HepG2 (cell line): ENCODE measurements around the gene RDH8.

Experiments
- JUND ChIP-seq: sonication (generic); formaldehyde crosslinking; IDR thresholded peaks from 2 replicates; pipeline ENCODE4 v1.8.0; 2022; ENCODE audit warnings: mild to moderate bottlenecking, missing genetic modification reagents
- KLF11 ChIP-seq: IDR thresholded peaks from 2 replicates; pipeline ENCODE4 v1.6.1; 2016; ENCODE audit warnings: missing compliant biosample characterization
- TF ChIP-seq, protein P1 (sequence below): sonication (generic); formaldehyde crosslinking; IDR thresholded peaks from 2 replicates; pipeline ENCODE4 v1.8.1; 2023; ENCODE audit warnings: missing genetic modification reagents, inconsistent platforms, borderline replicate concordance
- TF ChIP-seq, protein P2 (sequence below): sonication (generic); formaldehyde crosslinking; IDR thresholded peaks from 2 replicates; pipeline ENCODE4 v1.5.0; 2020; ENCODE audit warnings: mild to moderate bottlenecking, missing genetic modification reagents, moderate library complexity

DNA sequence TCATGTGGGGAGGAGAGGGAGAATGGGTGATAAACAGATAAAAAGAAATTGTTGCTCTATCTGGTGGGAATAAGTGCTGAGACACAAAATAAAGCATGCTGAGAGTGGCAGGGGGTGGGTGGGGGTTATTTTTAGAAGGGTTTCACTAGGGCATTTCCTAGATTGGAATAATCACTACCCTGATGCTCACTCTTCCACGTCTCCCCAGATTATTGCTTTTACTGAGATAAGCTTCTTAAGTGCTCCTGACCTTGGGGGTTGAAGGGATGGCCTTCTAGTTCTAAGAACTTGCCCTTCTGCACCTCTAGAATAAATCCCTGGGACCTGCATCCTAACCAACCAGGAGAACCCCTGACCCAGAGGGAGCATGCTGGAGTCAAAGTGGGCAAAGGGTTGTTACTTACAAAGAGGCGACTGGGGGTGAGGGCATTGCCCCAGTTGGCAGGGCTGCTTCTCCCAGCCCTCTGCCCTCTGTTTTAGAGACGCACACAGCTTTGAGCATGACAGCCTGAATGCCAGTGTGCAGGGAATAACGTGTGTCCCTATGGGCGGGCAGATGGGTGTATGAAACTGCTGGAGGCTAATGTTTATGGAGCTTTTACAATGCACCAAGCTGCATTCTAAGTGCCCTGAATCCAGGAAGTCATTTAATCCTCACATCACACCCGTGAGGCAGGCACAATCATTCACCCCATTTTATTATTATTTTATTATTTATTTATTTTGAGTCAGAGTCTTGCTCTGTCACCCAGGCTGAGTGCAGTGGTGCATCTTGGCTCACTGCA, 743 bp downstream of the RDH8 start:
- TF ChIP-seq, protein P1, sequence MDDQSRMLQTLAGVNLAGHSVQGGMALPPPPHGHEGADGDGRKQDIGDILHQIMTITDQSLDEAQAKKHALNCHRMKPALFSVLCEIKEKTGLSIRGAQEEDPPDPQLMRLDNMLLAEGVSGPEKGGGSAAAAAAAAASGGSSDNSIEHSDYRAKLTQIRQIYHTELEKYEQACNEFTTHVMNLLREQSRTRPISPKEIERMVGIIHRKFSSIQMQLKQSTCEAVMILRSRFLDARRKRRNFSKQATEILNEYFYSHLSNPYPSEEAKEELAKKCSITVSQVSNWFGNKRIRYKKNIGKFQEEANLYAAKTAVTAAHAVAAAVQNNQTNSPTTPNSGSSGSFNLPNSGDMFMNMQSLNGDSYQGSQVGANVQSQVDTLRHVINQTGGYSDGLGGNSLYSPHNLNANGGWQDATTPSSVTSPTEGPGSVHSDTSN (CRISPR knock-in tag), result no peak
- no peak for TF ChIP-seq JUND (CRISPR knock-in tag)
- TF ChIP-seq KLF11 (CRISPR knock-in tag), result no peak
- TF ChIP-seq, protein P2, sequence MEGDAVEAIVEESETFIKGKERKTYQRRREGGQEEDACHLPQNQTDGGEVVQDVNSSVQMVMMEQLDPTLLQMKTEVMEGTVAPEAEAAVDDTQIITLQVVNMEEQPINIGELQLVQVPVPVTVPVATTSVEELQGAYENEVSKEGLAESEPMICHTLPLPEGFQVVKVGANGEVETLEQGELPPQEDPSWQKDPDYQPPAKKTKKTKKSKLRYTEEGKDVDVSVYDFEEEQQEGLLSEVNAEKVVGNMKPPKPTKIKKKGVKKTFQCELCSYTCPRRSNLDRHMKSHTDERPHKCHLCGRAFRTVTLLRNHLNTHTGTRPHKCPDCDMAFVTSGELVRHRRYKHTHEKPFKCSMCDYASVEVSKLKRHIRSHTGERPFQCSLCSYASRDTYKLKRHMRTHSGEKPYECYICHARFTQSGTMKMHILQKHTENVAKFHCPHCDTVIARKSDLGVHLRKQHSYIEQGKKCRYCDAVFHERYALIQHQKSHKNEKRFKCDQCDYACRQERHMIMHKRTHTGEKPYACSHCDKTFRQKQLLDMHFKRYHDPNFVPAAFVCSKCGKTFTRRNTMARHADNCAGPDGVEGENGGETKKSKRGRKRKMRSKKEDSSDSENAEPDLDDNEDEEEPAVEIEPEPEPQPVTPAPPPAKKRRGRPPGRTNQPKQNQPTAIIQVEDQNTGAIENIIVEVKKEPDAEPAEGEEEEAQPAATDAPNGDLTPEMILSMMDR, result no peak
